Keratinocyte (primary cell): ENCODE data around the gene PTK7. TPM values are rescaled to one million over a fixed set of nuclear protein-coding genes. Genes with fewer than 3 reads are reported as not detected.

Experiments
- DNase-seq: peaks from one replicate; pipeline ENCODE4 v3.0.0-alpha.2; 2011; ENCODE audit warnings: low read depth, missing footprints, low spot score
- FAIRE-seq: peaks from 2 replicates; lab custom pipeline; 2011; peaks lifted over from hg19 to GRCh38; lab: Jason Lieb, UNC
- H2AFZ ChIP-seq: 2 replicates; pipeline ENCODE4 v1.6.0; 2012; ENCODE audit warnings: low read length, control low read depth, inconsistent platforms; ENCODE audit not compliant: control insufficient read depth
- H3K27ac ChIP-seq: 2 replicates; pipeline ENCODE4 v1.5.1; 2011; ENCODE audit warnings: low read length; ENCODE audit not compliant: control insufficient read depth, insufficient read depth
- H3K27me3 ChIP-seq: 3 replicates; pipeline ENCODE4 v1.6.0; 2011; ENCODE audit warnings: low read length; ENCODE audit not compliant: control insufficient read depth, insufficient read depth; ENCODE audit errors: extremely low read depth
- H3K36me3 ChIP-seq, 2 experiments: 2 replicates in 1 of 2; 3 replicates in 1 of 2; pipeline ENCODE4 v1.5.1; 2011; ENCODE audit warnings: low read length in 2 of 2, mild to moderate bottlenecking in 1 of 2; ENCODE audit not compliant: control insufficient read depth in 2 of 2, insufficient read depth in 2 of 2; ENCODE audit errors: extremely low read depth in 1 of 2
- H3K4me1 ChIP-seq: 3 replicates; pipeline ENCODE4 v1.5.1; 2011; ENCODE audit warnings: low read length; ENCODE audit not compliant: control insufficient read depth, insufficient read depth; ENCODE audit errors: extremely low read depth
- H3K4me2 ChIP-seq: 3 replicates; pipeline ENCODE4 v1.6.0; 2011; ENCODE audit warnings: low read depth, low read length; ENCODE audit not compliant: control insufficient read depth, insufficient read depth; ENCODE audit errors: extremely low read depth
- H3K4me3 ChIP-seq, 3 experiments: fragments of 200-600 bp in 1 of 3; sonication (generic) in 1 of 3; 2 replicates in 2 of 3; 3 replicates in 1 of 3; pipeline ENCODE4 v1.5.1; 2011 to 2016; ENCODE audit warnings: low read length in 3 of 3, mild to moderate bottlenecking in 3 of 3, control low read depth in 2 of 3, inconsistent platforms in 1 of 3, low read depth in 1 of 3, mixed read lengths in 1 of 3, mixed run types in 1 of 3, moderate library complexity in 1 of 3; ENCODE audit not compliant: control insufficient read depth in 2 of 3, insufficient read depth in 2 of 3; ENCODE audit errors: extremely low read depth in 1 of 3
- H3K79me2 ChIP-seq: 2 replicates; pipeline ENCODE4 v1.6.0; 2012; ENCODE audit warnings: low read length; ENCODE audit not compliant: control insufficient read depth, insufficient read depth
- H3K9ac ChIP-seq: 3 replicates; pipeline ENCODE4 v1.6.0; 2011; ENCODE audit warnings: low read length; ENCODE audit not compliant: control insufficient read depth, insufficient read depth; ENCODE audit errors: extremely low read depth
- H3K9me1 ChIP-seq: 3 replicates; pipeline ENCODE4 v1.6.0; 2011; ENCODE audit warnings: low read length; ENCODE audit not compliant: control insufficient read depth, insufficient read depth; ENCODE audit errors: extremely low read depth
- H3K9me3 ChIP-seq: 2 replicates; pipeline ENCODE4 v1.5.1; 2012; ENCODE audit warnings: low read depth, low read length; ENCODE audit not compliant: control insufficient read depth
- H4K20me1 ChIP-seq: 3 replicates; pipeline ENCODE4 v1.6.0; 2011; ENCODE audit warnings: low read length; ENCODE audit not compliant: control insufficient read depth, insufficient read depth; ENCODE audit errors: extremely low read depth
- EZH2 ChIP-seq: IDR thresholded peaks from one replicate; pipeline ENCODE4 v1.6.1; 2012; ENCODE audit warnings: inconsistent platforms, mild to moderate bottlenecking, low read length, moderate library complexity
- dilution Hi-C: fragments of 300-500 bp; cut with MboI; formaldehyde crosslinking; loops from one replicate; pipeline ENCODE4 v1.7.0; 2020; ENCODE audit warnings: low sequenced_read_pairs; ENCODE audit not compliant: extremely low pct_ligation_motif_present
- polyA plus RNA-seq, 5 experiments: library from polyadenylated mRNA; depleted of rRNA in 3 of 5; stranded (reverse) in 3 of 5; stranded (forward) in 1 of 5; unstranded in 1 of 5; fragments of >200 nt; gene quantifications; 1 replicate in 1 of 5; 2 replicates in 3 of 5; 3 replicates in 1 of 5; pipeline versions ENCODE4 v1.2.1 to v1.2.3, GENCODE V29; 2011 to 2012; ENCODE audit warnings: missing spikeins in 2 of 5, low read depth in 1 of 5, low replicate concordance in 1 of 5
- TF ChIP-seq, protein P1 (sequence below), 3 experiments: IDR thresholded peaks in 1 of 3; conservative IDR thresholded peaks in 1 of 3; optimal IDR thresholded peaks in 1 of 3; 2 replicates in 2 of 3; 3 replicates in 1 of 3; pipeline versions ENCODE3 to v1.5.1; 2011; ENCODE audit warnings: low read length in 3 of 3, mild to moderate bottlenecking in 3 of 3, moderate library complexity in 2 of 3, control low read depth in 1 of 3, inconsistent platforms in 1 of 3; ENCODE audit not compliant: insufficient read depth in 2 of 3; ENCODE audit errors: extremely low read depth in 1 of 3

Gene PTK7
- polyA plus RNA-seq, 1 donor (not counting 4 experiments of a cell fraction or from before 2014, with no cell fraction given) = 58.8 TPM

DNA sequence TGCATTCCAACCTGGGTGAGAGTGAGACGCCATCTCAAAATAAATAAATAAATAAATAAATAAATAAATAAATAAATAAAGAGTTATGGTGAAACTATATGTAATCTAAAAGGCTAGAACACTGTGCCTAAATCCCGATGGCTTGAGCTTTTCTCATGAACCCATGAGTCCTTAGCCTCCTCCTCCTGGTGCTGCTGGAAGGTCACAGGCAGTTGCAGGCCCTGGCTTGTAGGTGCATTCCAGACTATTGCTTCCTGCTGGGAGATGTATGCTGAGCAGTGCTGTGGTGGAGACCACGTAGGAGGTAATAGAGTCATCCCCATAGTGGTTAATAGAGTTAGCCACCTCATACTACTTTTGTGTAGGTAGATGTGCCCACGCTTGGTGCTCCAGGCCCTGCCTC is 12.5 kb downstream of the PTK7 start:
- Histone ChIP-seq H3K9me1 (no peaks in the 10 kb centered on the region), H3K4me3 (no peak overlapping the region), H2AFZ (no peak overlapping the region), H4K20me1 (no peaks in the 10 kb centered on the region), H3K9me3 (no peaks in the 10 kb centered on the region), H3K36me3 (no peaks in the 10 kb centered on the region), H3K27ac (peak overlapping the region; percentile 82), H3K27me3 (no peaks in the 10 kb centered on the region), H3K9ac (peak overlapping the region; percentile 61), H3K4me2 (peak overlapping the region; percentile 39), H3K4me1 (peaks cover 54% of the 10 kb centered on the region), H3K79me2 (peaks cover 91% of the 10 kb centered on the region)
- FAIRE-seq (peak; percentile 88), DNase-seq (peak; percentile 78)
- dilution Hi-C loops = no loop called here
- TF ChIP-seq, protein P1, sequence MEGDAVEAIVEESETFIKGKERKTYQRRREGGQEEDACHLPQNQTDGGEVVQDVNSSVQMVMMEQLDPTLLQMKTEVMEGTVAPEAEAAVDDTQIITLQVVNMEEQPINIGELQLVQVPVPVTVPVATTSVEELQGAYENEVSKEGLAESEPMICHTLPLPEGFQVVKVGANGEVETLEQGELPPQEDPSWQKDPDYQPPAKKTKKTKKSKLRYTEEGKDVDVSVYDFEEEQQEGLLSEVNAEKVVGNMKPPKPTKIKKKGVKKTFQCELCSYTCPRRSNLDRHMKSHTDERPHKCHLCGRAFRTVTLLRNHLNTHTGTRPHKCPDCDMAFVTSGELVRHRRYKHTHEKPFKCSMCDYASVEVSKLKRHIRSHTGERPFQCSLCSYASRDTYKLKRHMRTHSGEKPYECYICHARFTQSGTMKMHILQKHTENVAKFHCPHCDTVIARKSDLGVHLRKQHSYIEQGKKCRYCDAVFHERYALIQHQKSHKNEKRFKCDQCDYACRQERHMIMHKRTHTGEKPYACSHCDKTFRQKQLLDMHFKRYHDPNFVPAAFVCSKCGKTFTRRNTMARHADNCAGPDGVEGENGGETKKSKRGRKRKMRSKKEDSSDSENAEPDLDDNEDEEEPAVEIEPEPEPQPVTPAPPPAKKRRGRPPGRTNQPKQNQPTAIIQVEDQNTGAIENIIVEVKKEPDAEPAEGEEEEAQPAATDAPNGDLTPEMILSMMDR (optimal IDR thresholded peaks at IDR 0.05 in 1 of 3, IDR thresholded peaks at IDR 0.05 in 1 of 3, conservative IDR thresholded peaks at IDR 0.05 in 1 of 3; ENCODE audit: extremely low read depth in 1 of 3, insufficient read depth in 2 of 3, low read length in 3 of 3) = no peak
- TF ChIP-seq EZH2 = no peak

- no peak for FAIRE-seq
- Histone ChIP-seq H3K4me1 (peaks cover 62% of the 10 kb centered on the region), H3K27ac (peak overlapping the region; percentile 82), H3K79me2 (peaks cover 92% of the 10 kb centered on the region), H3K9ac (peak overlapping the region; percentile 61), H3K27me3 (no peaks in the 10 kb centered on the region), H3K9me1 (no peaks in the 10 kb centered on the region), H3K9me3 (no peaks in the 10 kb centered on the region), H2AFZ (no peak overlapping the region), H3K4me2 (peak overlapping the region; percentile 39), H3K4me3 (peak overlapping the region in 1 of 3 experiments; percentile 40), H3K36me3 (no peaks in the 10 kb centered on the region), H4K20me1 (no peaks in the 10 kb centered on the region)
- no peak for DNase-seq
- dilution Hi-C loops = no loop called here
- TF ChIP-seq, protein P1 (optimal IDR thresholded peaks at IDR 0.05 in 1 of 3, IDR thresholded peaks at IDR 0.05 in 1 of 3, conservative IDR thresholded peaks at IDR 0.05 in 1 of 3; ENCODE audit: extremely low read depth in 1 of 3, insufficient read depth in 2 of 3, low read length in 3 of 3) = no peak
- TF ChIP-seq EZH2 = no peak
These were observed 13.4 kb downstream of the PTK7 start for GRCh38 chr6:43089467-43089866.
